ENCODE results near the gene STX12. TPM values are rescaled to one million over a fixed set of nuclear protein-coding genes. Genes with fewer than 3 reads are reported as not detected.
A peak's percentile ranks its signal among the peaks of the same experiment; 100 is the strongest.

STX12 gene
- total RNA-seq, 1 donor, result 67.0 TPM

- Histone ChIP-seq H3K4me2 (ENCODE audit: insufficient read depth, low read length) (no peak overlapping the region), H3K27me3 (ENCODE audit: insufficient read depth, low read length) (no peaks in the 10 kb centered on the region), H3K9me3 (ENCODE audit: low read depth, low read length) (no peaks in the 10 kb centered on the region), H3K4me3 (ENCODE audit: insufficient read depth, low read length) (no peak overlapping the region), H4K20me1 (ENCODE audit: insufficient read depth, low read length) (no peaks in the 10 kb centered on the region), H3K79me2 (ENCODE audit: insufficient read depth, low read length) (no peaks in the 10 kb centered on the region), H2AFZ (ENCODE audit: low read length) (no peak overlapping the region), H3K27ac (ENCODE audit: low read depth, low read length) (no peak overlapping the region), H3K4me1 (ENCODE audit: insufficient read depth, low read length) (peaks cover 4% of the 10 kb centered on the region), H3K36me3 (ENCODE audit: insufficient read depth, low read length) (peaks cover 13% of the 10 kb centered on the region)
- no peak for DNase-seq (ENCODE audit: insufficient read length, low spot score, missing footprints)
- TF ChIP-seq CTCF (IDR thresholded peaks at IDR 0.05; ENCODE audit: extremely low read depth, low read depth, low read length), result no peak
Measured at GRCh38 chr1:27811741-27812500, 38.9 kb downstream of the STX12 start.

GRCh38 chr1:27816921-27817630, 44.1 kb downstream of the STX12 start:
- Histone ChIP-seq H4K20me1 (ENCODE audit: insufficient read depth, low read length) (no peaks in the 10 kb centered on the region), H3K9me3 (ENCODE audit: low read depth, low read length) (no peaks in the 10 kb centered on the region), H3K27ac (ENCODE audit: low read depth, low read length) (peak overlapping the region; percentile 78), H3K79me2 (ENCODE audit: insufficient read depth, low read length) (no peaks in the 10 kb centered on the region), H3K27me3 (ENCODE audit: insufficient read depth, low read length) (no peaks in the 10 kb centered on the region), H3K4me3 (ENCODE audit: insufficient read depth, low read length) (no peak overlapping the region), H3K4me1 (ENCODE audit: insufficient read depth, low read length) (peaks cover 11% of the 10 kb centered on the region), H2AFZ (ENCODE audit: low read length) (no peak overlapping the region), H3K4me2 (ENCODE audit: insufficient read depth, low read length) (peak overlapping the region; percentile 63), H3K36me3 (ENCODE audit: insufficient read depth, low read length) (peaks cover 53% of the 10 kb centered on the region)
- DNase-seq (ENCODE audit: insufficient read length, low spot score, missing footprints), result peak; percentile 74
- TF ChIP-seq CTCF (IDR thresholded peaks at IDR 0.05; ENCODE audit: extremely low read depth, low read depth, low read length), result no peak

GRCh38 chr1:27821761-27822315, 48.8 kb downstream of the STX12 start:
- Histone ChIP-seq H3K4me2 (ENCODE audit: insufficient read depth, low read length) (no peak overlapping the region), H3K79me2 (ENCODE audit: insufficient read depth, low read length) (no peaks in the 10 kb centered on the region), H3K27me3 (ENCODE audit: insufficient read depth, low read length) (no peaks in the 10 kb centered on the region), H3K4me3 (ENCODE audit: insufficient read depth, low read length) (no peak overlapping the region), H3K36me3 (ENCODE audit: insufficient read depth, low read length) (peaks cover 55% of the 10 kb centered on the region), H2AFZ (ENCODE audit: low read length) (no peak overlapping the region), H3K27ac (ENCODE audit: low read depth, low read length) (no peak overlapping the region), H3K4me1 (ENCODE audit: insufficient read depth, low read length) (peaks cover 8% of the 10 kb centered on the region), H3K9me3 (ENCODE audit: low read depth, low read length) (no peaks in the 10 kb centered on the region), H4K20me1 (ENCODE audit: insufficient read depth, low read length) (no peaks in the 10 kb centered on the region)
- no peak for DNase-seq (ENCODE audit: insufficient read length, low spot score, missing footprints)
- no peak for TF ChIP-seq CTCF (IDR thresholded peaks at IDR 0.05; ENCODE audit: extremely low read depth, low read depth, low read length)

- Histone ChIP-seq H3K36me3 (ENCODE audit: insufficient read depth, low read length) (peaks cover 43% of the 10 kb centered on the region), H3K4me3 (ENCODE audit: insufficient read depth, low read length) (no peak overlapping the region), H3K9me3 (ENCODE audit: low read depth, low read length) (no peaks in the 10 kb centered on the region), H3K4me2 (ENCODE audit: insufficient read depth, low read length) (no peak overlapping the region), H3K27me3 (ENCODE audit: insufficient read depth, low read length) (no peaks in the 10 kb centered on the region), H3K79me2 (ENCODE audit: insufficient read depth, low read length) (no peaks in the 10 kb centered on the region), H4K20me1 (ENCODE audit: insufficient read depth, low read length) (no peaks in the 10 kb centered on the region), H3K4me1 (ENCODE audit: insufficient read depth, low read length) (no peaks in the 10 kb centered on the region), H2AFZ (ENCODE audit: low read length) (no peak overlapping the region), H3K27ac (ENCODE audit: low read depth, low read length) (no peak overlapping the region)
- DNase-seq (ENCODE audit: insufficient read length, low spot score, missing footprints), result no peak
- TF ChIP-seq CTCF (IDR thresholded peaks at IDR 0.05; ENCODE audit: extremely low read depth, low read depth, low read length), result no peak
Measured at GRCh38 chr1:27823784-27824183, 50.8 kb downstream of the STX12 start.
